HepG2 (cell line): ENCODE results near the gene ELL. TPM values are rescaled to one million over a fixed set of nuclear protein-coding genes. Genes with fewer than 3 reads are reported as not detected.

Experiments
- ATF6 ChIP-seq: sonication (generic); formaldehyde crosslinking; conservative IDR thresholded peaks from 2 replicates; pipeline ENCODE4 v1.4.0; 2020; ENCODE audit warnings: missing genetic modification reagents
- CC2D1A ChIP-seq: sonication (generic); formaldehyde crosslinking; IDR thresholded peaks from 2 replicates; pipeline ENCODE4 v1.8.1; 2023; ENCODE audit warnings: mild to moderate bottlenecking, missing genetic modification reagents
- EZH2 ChIP-seq: conservative IDR thresholded peaks from 2 replicates; pipeline ENCODE4 v1.6.1; 2012; ENCODE audit warnings: mild to moderate bottlenecking, low read depth, low read length, moderate library complexity
- HNF4G ChIP-seq, 2 experiments: sonication (generic) in 1 of 2; formaldehyde crosslinking in 1 of 2; IDR thresholded peaks; 2 replicates each; pipeline versions ENCODE4 v1.4.0 to v1.6.1; 2011 to 2020; ENCODE audit warnings: borderline replicate concordance in 2 of 2, low read depth in 2 of 2, mild to moderate bottlenecking in 2 of 2, low read length in 1 of 2, missing genetic modification reagents in 1 of 2, moderate library complexity in 1 of 2
- MED1 ChIP-seq: sonication (generic); formaldehyde crosslinking; IDR thresholded peaks from 2 replicates; pipeline ENCODE4 v1.4.0; 2020; ENCODE audit warnings: missing genetic modification reagents
- PTBP1 ChIP-seq: fragments of 200-400 bp; formaldehyde crosslinking; IDR thresholded peaks from 2 replicates; pipeline ENCODE4 v1.6.1; 2018; ENCODE audit warnings: low read length, low read depth; ENCODE audit not compliant: poor library complexity, severe bottlenecking
- SNAPC2 ChIP-seq: sonication (generic); formaldehyde crosslinking; IDR thresholded peaks from 2 replicates; pipeline ENCODE4 v1.8.1; 2022; ENCODE audit warnings: mild to moderate bottlenecking, missing genetic modification reagents
- STAG1 ChIP-seq: sonication (generic); formaldehyde crosslinking; IDR thresholded peaks from 2 replicates; pipeline ENCODE4 v1.4.0; 2020; ENCODE audit warnings: missing genetic modification reagents
- YEATS2 ChIP-seq: sonication (generic); formaldehyde crosslinking; IDR thresholded peaks from 2 replicates; pipeline ENCODE4 v1.4.0; 2020; ENCODE audit warnings: missing genetic modification reagents, borderline replicate concordance
- ZBTB3 ChIP-seq: sonication (generic); formaldehyde crosslinking; IDR thresholded peaks from 2 replicates; pipeline ENCODE4 v1.4.0; 2020; ENCODE audit warnings: low read depth, mild to moderate bottlenecking, moderate library complexity, missing genetic modification reagents, borderline replicate concordance
- ZC3H4 ChIP-seq: sonication (generic); formaldehyde crosslinking; IDR thresholded peaks from 2 replicates; pipeline ENCODE4 v1.4.0; 2020; ENCODE audit warnings: missing genetic modification reagents, borderline replicate concordance
- ZNF431 ChIP-seq: sonication (generic); formaldehyde crosslinking; IDR thresholded peaks from 2 replicates; pipeline ENCODE4 v1.9.0; 2022; ENCODE audit warnings: missing genetic modification reagents, low read depth, mild to moderate bottlenecking, borderline replicate concordance
- ZNF512B ChIP-seq: sonication (generic); formaldehyde crosslinking; IDR thresholded peaks from 2 replicates; pipeline ENCODE4 v1.5.1; 2020; ENCODE audit warnings: missing genetic modification reagents, mild to moderate bottlenecking, borderline replicate concordance
- ZNF543 ChIP-seq: sonication (generic); formaldehyde crosslinking; IDR thresholded peaks from 2 replicates; pipeline ENCODE4 v1.4.0; 2020; ENCODE audit warnings: mild to moderate bottlenecking, missing genetic modification reagents
- ZNF652 ChIP-seq: IDR thresholded peaks from 2 replicates; pipeline ENCODE4 v1.6.1; 2016; ENCODE audit warnings: low read depth, borderline replicate concordance
- ZNF687 ChIP-seq: sonication (generic); formaldehyde crosslinking; IDR thresholded peaks from 2 replicates; pipeline ENCODE4 v1.5.1; 2020; ENCODE audit warnings: mild to moderate bottlenecking, missing genetic modification reagents, moderate library complexity
- ZNF781 ChIP-seq: sonication (generic); formaldehyde crosslinking; IDR thresholded peaks from 2 replicates; pipeline ENCODE4 v1.5.1; 2020; ENCODE audit warnings: borderline replicate concordance, mild to moderate bottlenecking, missing genetic modification reagents; ENCODE audit errors: not compliant biosample characterization
- polyA plus RNA-seq, 8 experiments: library from polyadenylated mRNA; depleted of rRNA in 3 of 8; stranded (reverse) in 7 of 8; unstranded in 1 of 8; fragments of >200 nt; fragmentation: Illumina TruSeq in 4 of 8; extraction: Trizol in 4 of 8; gene quantifications; 2 replicates each; pipeline versions ENCODE4 v1.2.1 to v1.2.3, GENCODE V29; 2011 to 2016; ENCODE audit warnings: low read depth in 4 of 8, missing spikeins in 1 of 8, mixed read lengths in 1 of 8; ENCODE audit not compliant: insufficient read depth in 1 of 8
- total RNA-seq, 5 experiments: library from RNA; depleted of rRNA; stranded (reverse); fragments of >200 nt; fragmentation: Illumina TruSeq; extraction: Trizol; gene quantifications; 2 replicates each; pipeline ENCODE4 v1.2.3, GENCODE V29; 2016; ENCODE audit warnings: low read depth in 1 of 5
- TF ChIP-seq, protein P1 (sequence below): IDR thresholded peaks from 2 replicates; pipeline ENCODE4 v1.6.1; 2016; ENCODE audit warnings: mild to moderate bottlenecking, missing biosample characterization, missing genetic modification reagents

ELL gene
- total and polyA plus RNA-seq, 2 of the 13 experiments (the other 11 are each of a cell fraction or from before 2014, with no cell fraction given), result 3.7 to 5.4 TPM

- TF ChIP-seq ZNF512B (CRISPR knock-in tag), result no peak
- peak; percentile 95 for TF ChIP-seq MED1
- TF ChIP-seq ZNF543 (CRISPR knock-in tag), result peak; percentile 72; the same call in 1 of the 2 replicates
- TF ChIP-seq ATF6 (CRISPR knock-in tag), result 0 out of 2 replicates have a peak, but pooled peaks have one; percentile 85
- TF ChIP-seq SNAPC2 (CRISPR knock-in tag), result peak; percentile 47; the same call in 1 of the 2 replicates
- TF ChIP-seq YEATS2 (CRISPR knock-in tag), result peak; percentile 88
- 0 out of 2 replicates have a peak, but pooled peaks have one; percentile 15 for TF ChIP-seq STAG1 (CRISPR knock-in tag)
- TF ChIP-seq, protein P1, sequence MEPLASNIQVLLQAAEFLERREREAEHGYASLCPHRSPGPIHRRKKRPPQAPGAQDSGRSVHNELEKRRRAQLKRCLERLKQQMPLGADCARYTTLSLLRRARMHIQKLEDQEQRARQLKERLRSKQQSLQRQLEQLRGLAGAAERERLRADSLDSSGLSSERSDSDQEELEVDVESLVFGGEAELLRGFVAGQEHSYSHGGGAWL (CRISPR knock-in tag), result peak; percentile 57; the same call in 1 of the 2 replicates
- peak; percentile 99 for TF ChIP-seq ZNF687
- peak; percentile 49; the same call in 1 of the 2 replicates for TF ChIP-seq ZNF431 (CRISPR knock-in tag)
- no peak; the same call in 1 of the 2 replicates for TF ChIP-seq ZBTB3 (CRISPR knock-in tag)
- no peak for TF ChIP-seq CC2D1A (CRISPR knock-in tag)
- TF ChIP-seq ZNF652 (CRISPR knock-in tag), result peak; percentile 56; the same call in 1 of the 2 replicates
- TF ChIP-seq PTBP1, result peak; percentile 9
- no peak for TF ChIP-seq EZH2
- TF ChIP-seq HNF4G (IDR thresholded peaks at IDR 0.05; ENCODE audit: borderline replicate concordance, low read depth, low read length), result peak; percentile 31; the same call in 1 of the 2 replicates
- TF ChIP-seq HNF4G (CRISPR knock-in tag; IDR thresholded peaks at IDR 0.05; ENCODE audit: borderline replicate concordance, low read depth), result peak; percentile 82
- no peak for TF ChIP-seq ZNF781 (CRISPR knock-in tag)
- no peak for TF ChIP-seq ZC3H4 (CRISPR knock-in tag)
Observed at GRCh38 chr19:18478545-18479311, 43.1 kb downstream of the ELL start (continued).
